Iris pigment epithelial cell (primary cell): ENCODE measurements around the gene TALDO1.
"Not testable (repeated sequence)": the region's sequence is repeated elsewhere in the genome, so short reads cannot be mapped to it uniquely, and the experiment has no call there.

Source experiments
- DNase-seq: peaks from one replicate; pipeline ENCODE4 v3.0.0-alpha.2; 2011; ENCODE audit warnings: low read depth

Gene TALDO1

GRCh38 chr11:737366-737765 lies 9.9 kb upstream of the TALDO1 start:
- DNase-seq = no peak

GRCh38 chr11:737899-738298 lies 9.4 kb upstream of the TALDO1 start:
- not testable (repeated sequence) for DNase-seq

- DNase-seq = no peak
Observed at GRCh38 chr11:742156-742546, 5.1 kb upstream of the TALDO1 start.

GRCh38 chr11:742571-743201 lies 4.6 kb upstream of the TALDO1 start:
- no peak for DNase-seq

GRCh38 chr11:745428-745827 lies 1.8 kb upstream of the TALDO1 start:
- DNase-seq = no peak

- DNase-seq = peak; percentile 44
Observed at GRCh38 chr11:746289-747157, 741 bp upstream of the TALDO1 start.

- peak; percentile 45 for DNase-seq
Observed at GRCh38 chr11:748007-748359, 719 bp downstream of the TALDO1 start.

- no peak for DNase-seq
Observed at GRCh38 chr11:749731-750130, 2.5 kb downstream of the TALDO1 start.

GRCh38 chr11:760236-760635 lies 13.0 kb downstream of the TALDO1 start:
- DNase-seq = no peak

- DNase-seq = no peak
Observed at GRCh38 chr11:761526-762108, 14.4 kb downstream of the TALDO1 start.

GRCh38 chr11:762421-763072 lies 15.3 kb downstream of the TALDO1 start:
- DNase-seq = peak; percentile 87

- no peak for DNase-seq
Observed at GRCh38 chr11:763073-763463, 15.8 kb downstream of the TALDO1 start.

- no peak for DNase-seq
Observed at GRCh38 chr11:763549-764321, 16.5 kb downstream of the TALDO1 start.

- no peak for DNase-seq
Observed at GRCh38 chr11:764322-765024, 17.2 kb downstream of the TALDO1 start.

GRCh38 chr11:765025-765801 lies 17.9 kb downstream of the TALDO1 start:
- peak; percentile 46 for DNase-seq

- no peak for DNase-seq
Observed at GRCh38 chr11:765802-766091, 18.5 kb downstream of the TALDO1 start.

GRCh38 chr11:766106-766935 lies 19.1 kb downstream of the TALDO1 start:
- DNase-seq = no peak

- no peak for DNase-seq
Observed at GRCh38 chr11:766936-767210, 19.6 kb downstream of the TALDO1 start.

GRCh38 chr11:767238-767637 lies 20.0 kb downstream of the TALDO1 start:
- no peak for DNase-seq
